GM12874 (cell line): ENCODE measurements around the gene MALAT1.

ENCODE experiments used
- CTCF ChIP-seq: IDR thresholded peaks from 2 replicates; pipeline ENCODE4 v1.5.1; 2011; ENCODE audit warnings: low read depth, mild to moderate bottlenecking, control low read depth, low read length, moderate library complexity; ENCODE audit not compliant: insufficient read depth

MALAT1 gene

DNA sequence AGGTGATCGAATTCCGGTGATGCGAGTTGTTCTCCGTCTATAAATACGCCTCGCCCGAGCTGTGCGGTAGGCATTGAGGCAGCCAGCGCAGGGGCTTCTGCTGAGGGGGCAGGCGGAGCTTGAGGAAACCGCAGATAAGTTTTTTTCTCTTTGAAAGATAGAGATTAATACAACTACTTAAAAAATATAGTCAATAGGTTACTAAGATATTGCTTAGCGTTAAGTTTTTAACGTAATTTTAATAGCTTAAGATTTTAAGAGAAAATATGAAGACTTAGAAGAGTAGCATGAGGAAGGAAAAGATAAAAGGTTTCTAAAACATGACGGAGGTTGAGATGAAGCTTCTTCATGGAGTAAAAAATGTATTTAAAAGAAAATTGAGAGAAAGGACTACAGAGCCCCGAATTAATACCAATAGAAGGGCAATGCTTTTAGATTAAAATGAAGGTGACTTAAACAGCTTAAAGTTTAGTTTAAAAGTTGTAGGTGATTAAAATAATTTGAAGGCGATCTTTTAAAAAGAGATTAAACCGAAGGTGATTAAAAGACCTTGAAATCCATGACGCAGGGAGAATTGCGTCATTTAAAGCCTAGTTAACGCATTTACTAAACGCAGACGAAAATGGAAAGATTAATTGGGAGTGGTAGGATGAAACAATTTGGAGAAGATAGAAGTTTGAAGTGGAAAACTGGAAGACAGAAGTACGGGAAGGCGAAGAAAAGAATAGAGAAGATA lies at the start of gene MALAT1:
Gene MALAT1, plus strand, starts transcription at position 69 of the 736 bp plus-strand sequence.
- no peak for TF ChIP-seq CTCF

GRCh38 chr11:65452806-65453490 lies 45.9 kb upstream of the MALAT1 start:
- no peak for TF ChIP-seq CTCF

- no peak for TF ChIP-seq CTCF
Measured at GRCh38 chr11:65454311-65454695, 44.5 kb upstream of the MALAT1 start.

- TF ChIP-seq CTCF, result peak; percentile 39
Measured at GRCh38 chr11:65454696-65455456, 44.0 kb upstream of the MALAT1 start.

GRCh38 chr11:65456418-65456817 lies 42.4 kb upstream of the MALAT1 start:
- no peak for TF ChIP-seq CTCF

DNA sequence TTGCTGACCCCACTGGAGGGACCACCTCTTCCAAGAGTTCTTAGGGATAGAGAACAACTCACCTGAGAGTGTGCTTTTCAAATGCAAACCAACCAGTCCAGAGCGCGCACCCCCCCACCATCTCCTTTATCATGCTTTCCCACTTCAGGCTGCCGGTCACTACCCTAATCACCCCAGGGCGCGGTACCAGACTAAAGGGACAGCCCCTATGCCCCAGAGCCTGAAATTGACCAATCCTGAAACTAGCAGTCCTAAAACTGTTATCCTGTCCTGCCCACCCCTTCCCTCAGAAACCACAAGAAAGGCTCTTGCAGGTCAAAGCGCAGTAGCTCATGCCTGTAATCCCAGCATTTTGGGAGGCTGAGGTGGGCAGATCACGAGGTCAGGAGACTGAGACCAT lies 39.3 kb upstream of the MALAT1 start:
- no peak for TF ChIP-seq CTCF

DNA sequence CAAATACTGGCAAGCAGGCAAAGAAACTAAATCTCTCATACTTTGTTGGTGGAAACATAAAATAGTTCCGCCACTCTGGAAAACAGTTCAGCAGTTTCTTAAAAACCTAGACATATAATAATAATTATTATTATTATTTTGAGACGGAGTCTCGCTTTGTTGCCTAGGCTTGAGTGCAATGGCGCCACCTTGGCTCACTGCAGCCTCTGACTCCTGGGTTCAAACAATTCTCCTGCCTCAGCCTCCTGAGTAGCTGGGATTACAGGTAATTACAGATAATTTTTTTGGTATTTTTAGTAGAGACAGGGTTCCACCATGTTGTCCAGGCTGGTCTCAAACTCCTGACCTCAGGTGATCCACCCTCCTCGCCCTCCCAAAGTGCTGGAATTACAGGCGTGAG lies 31.5 kb upstream of the MALAT1 start:
- TF ChIP-seq CTCF, result peak; percentile 15; the same call in 1 of the 2 replicates
